SK-N-SH (cell line): ENCODE results near the gene OXA1L. TPM values are rescaled to one million over a fixed set of nuclear protein-coding genes. Genes with fewer than 3 reads are reported as not detected.

Source experiments
- CTCF ChIA-PET: fragments of 300-600, 350-600 bp; formaldehyde crosslinking; extraction: SDS; loops from one replicate; lab custom pipeline; 2021; lab: Yijun Ruan, JAX
- POLR2A ChIA-PET: fragments of 350-600 bp; sonication (Branson Sonifier 250); formaldehyde crosslinking; extraction: SDS; loops from one replicate; lab custom pipeline; 2020; ENCODE audit warnings: antibody characterized with exemption, inconsistent platforms; lab: Yijun Ruan, JAX
- DNase-seq: peaks from one replicate; pipeline ENCODE4 v3.0.0; 2012
- H2AFZ ChIP-seq: fragments of 200-600 bp; sonication (generic); 2 replicates; pipeline ENCODE4 v1.8.1; 2016; ENCODE audit warnings: antibody characterized with exemption, mild to moderate bottlenecking, low read depth
- H3F3A ChIP-seq: fragments of 200-600 bp; sonication (generic); replicated peaks from 2 replicates; pipeline ENCODE3; 2016; ENCODE audit warnings: antibody characterized with exemption, mild to moderate bottlenecking; ENCODE audit not compliant: insufficient read depth
- H3K27ac ChIP-seq, 2 experiments: fragments of 200-500 bp in 1 of 2; fragments of 200-600 bp in 1 of 2; sonication (Bioruptor generic) in 1 of 2; sonication (generic), shearing (Covaris generic) in 1 of 2; 2 replicates each; pipeline versions ENCODE4 v1.5.1 to v1.6.1; 2014 to 2016; ENCODE audit warnings: low read depth in 2 of 2, inconsistent platforms in 1 of 2, low read length in 1 of 2, mild to moderate bottlenecking in 1 of 2, mixed read lengths in 1 of 2
- H3K27me3 ChIP-seq: fragments of 200-600 bp; sonication (generic), shearing (Covaris generic); 2 replicates; pipeline ENCODE4 v1.6.1; 2016; ENCODE audit warnings: mixed run types; ENCODE audit not compliant: insufficient read depth
- H3K36me3 ChIP-seq, 2 experiments: fragments of 200-500 bp in 1 of 2; fragments of 200-600 bp in 1 of 2; sonication (Bioruptor generic) in 1 of 2; sonication (generic) in 1 of 2; replicated peaks in 1 of 2; 2 replicates each; pipeline versions ENCODE3 to v1.5.1; 2014 to 2016; ENCODE audit warnings: low read length in 1 of 2, mild to moderate bottlenecking in 1 of 2; ENCODE audit not compliant: insufficient read depth in 2 of 2, control insufficient read depth in 1 of 2
- H3K4me1 ChIP-seq, 2 experiments: fragments of 200-500 bp in 1 of 2; fragments of 200-600 bp in 1 of 2; sonication (Bioruptor generic) in 1 of 2; sonication (generic), shearing (Covaris generic) in 1 of 2; 2 replicates each; pipeline versions ENCODE4 v1.5.1 to v1.6.1; 2014 to 2016; ENCODE audit warnings: low read depth in 1 of 2, low read length in 1 of 2, mixed run types in 1 of 2; ENCODE audit not compliant: insufficient read depth in 2 of 2, control insufficient read depth in 1 of 2
- H3K4me2 ChIP-seq: fragments of 200-600 bp; sonication (generic), shearing (Covaris generic); 2 replicates; pipeline ENCODE4 v1.6.1; 2017; ENCODE audit warnings: mixed run types
- H3K4me3 ChIP-seq, 2 experiments: fragments of 200-500 bp in 1 of 2; fragments of 200-600 bp in 1 of 2; sonication (Bioruptor generic) in 1 of 2; sonication (generic), shearing (Covaris generic) in 1 of 2; 2 replicates each; pipeline versions ENCODE4 v1.5.1 to v1.8.1; 2014 to 2016; ENCODE audit warnings: low read depth in 2 of 2, inconsistent platforms in 1 of 2, low read length in 1 of 2, mild to moderate bottlenecking in 1 of 2, mixed read lengths in 1 of 2, moderate library complexity in 1 of 2
- H3K79me2 ChIP-seq: fragments of 200-600 bp; sonication (generic); 2 replicates; pipeline ENCODE4 v1.8.1; 2017; ENCODE audit warnings: mild to moderate bottlenecking; ENCODE audit not compliant: insufficient read depth
- H3K9ac ChIP-seq: fragments of 200-600 bp; sonication (generic); 2 replicates; pipeline ENCODE4 v1.6.1; 2017; ENCODE audit warnings: mixed run types
- H3K9me2 ChIP-seq: fragments of 200-600 bp; sonication (generic); 2 replicates; pipeline ENCODE4 v1.6.1; 2017; ENCODE audit warnings: mixed run types
- H3K9me3 ChIP-seq: fragments of 200-600 bp; sonication (generic); 2 replicates; pipeline ENCODE4 v1.6.1; 2017; ENCODE audit warnings: mixed run types, mild to moderate bottlenecking, moderate library complexity
- H4K20me1 ChIP-seq: fragments of 200-600 bp; sonication (generic); 2 replicates; pipeline ENCODE4 v1.6.1; 2017; ENCODE audit warnings: mild to moderate bottlenecking, mixed run types; ENCODE audit not compliant: insufficient read depth
- CHD2 ChIP-seq: fragments of 150-350 bp; IDR thresholded peaks from 2 replicates; pipeline ENCODE4 v1.6.1; 2018; ENCODE audit warnings: low read length; ENCODE audit not compliant: partially characterized antibody
- CTCF ChIP-seq: fragments of 200-600 bp; sonication (generic); IDR thresholded peaks from 2 replicates; pipeline ENCODE4 v1.6.1; 2017; ENCODE audit warnings: antibody characterized with exemption, mild to moderate bottlenecking, moderate library complexity
- FOXJ3 ChIP-seq: sonication (generic); formaldehyde crosslinking; IDR thresholded peaks from 2 replicates; pipeline ENCODE4 v1.5.1; 2020; ENCODE audit warnings: mild to moderate bottlenecking, missing genetic modification reagents
- IRF3 ChIP-seq: fragments of 150-350 bp; IDR thresholded peaks from 2 replicates; pipeline ENCODE4 v1.6.1; 2016; ENCODE audit warnings: mild to moderate bottlenecking, low read depth, low read length
- JUND ChIP-seq: IDR thresholded peaks from 2 replicates; pipeline ENCODE4 v1.4.0; 2012
- MEF2A ChIP-seq: IDR thresholded peaks from 2 replicates; pipeline ENCODE4 v1.4.0; 2012; ENCODE audit warnings: low read depth, borderline replicate concordance
- MXI1 ChIP-seq: IDR thresholded peaks from 2 replicates; pipeline ENCODE4 v1.6.1; 2012; ENCODE audit warnings: mild to moderate bottlenecking, low read depth, low read length, improper control_type of control experiment
- NFIC ChIP-seq: IDR thresholded peaks from 2 replicates; pipeline ENCODE4 v1.4.0; 2012; ENCODE audit warnings: borderline replicate concordance
- POLR2AphosphoS5 ChIP-seq: IDR thresholded peaks from 2 replicates; pipeline ENCODE4 v1.6.1; 2012; ENCODE audit warnings: low read depth, low read length
- SIN3A ChIP-seq: IDR thresholded peaks from 2 replicates; pipeline ENCODE4 v1.6.1; 2012; ENCODE audit warnings: low read depth, mild to moderate bottlenecking, low read length, moderate library complexity, borderline replicate concordance
- SMC3 ChIP-seq: IDR thresholded peaks from 2 replicates; pipeline ENCODE4 v1.6.1; 2012; ENCODE audit warnings: low read depth, low read length, improper control_type of control experiment
- TAF1 ChIP-seq: IDR thresholded peaks from 2 replicates; pipeline ENCODE4 v1.6.1; 2012; ENCODE audit warnings: low read depth, mild to moderate bottlenecking, low read length, moderate library complexity, borderline replicate concordance
- USF1 ChIP-seq: IDR thresholded peaks from 2 replicates; pipeline ENCODE4 v1.4.0; 2012; ENCODE audit warnings: low read depth, borderline replicate concordance
- USF2 ChIP-seq: fragments of 150-350 bp; IDR thresholded peaks from 2 replicates; pipeline ENCODE4 v1.6.1; 2017; ENCODE audit warnings: antibody characterized with exemption, low read length, low read depth, borderline replicate concordance
- YY1 ChIP-seq: IDR thresholded peaks from 2 replicates; pipeline ENCODE4 v1.4.0; 2012; ENCODE audit warnings: low read depth, mild to moderate bottlenecking
- ZBTB33 ChIP-seq: IDR thresholded peaks from 2 replicates; pipeline ENCODE4 v1.4.0; 2012; ENCODE audit warnings: low read depth, borderline replicate concordance
- WGBS: methylation state at CpG from one replicate; pipeline ENCODE4 v1.1.6; 2017; ENCODE audit warnings: low lambda C conversion rate; 5-methylcytosine and 5-hydroxymethylcytosine counted together
- polyA plus RNA-seq, 3 experiments: library from polyadenylated mRNA; depleted of rRNA; stranded (reverse); fragments of >200 nt; gene quantifications; 2 replicates each; pipeline ENCODE4 v1.2.3, GENCODE V29; 2012

The OXA1L gene
- polyA plus RNA-seq, 1 of the 3 experiments (the other 2 are of a cell fraction): 119 TPM

- H3K9me3 ChIP-seq: no peaks in the 10 kb centered on the region
- 38% methylated on average over 8 of the region's 8 CpGs for WGBS
- no peaks in the 10 kb centered on the region for H4K20me1 ChIP-seq
- no peak overlapping the region for H3K9ac ChIP-seq
- H3K27ac ChIP-seq: no peak overlapping the region
- no peak overlapping the region for H3K4me3 ChIP-seq
- no peak overlapping the region for H2AFZ ChIP-seq
- ChIA-PET CTCF (interaction anchor here (2.0 kb wide), 1 partner anchor 21 kb away, joined by 7 read pairs; no protein-coding TSS in a partner anchor), POLR2A (no interaction called here)
- no peaks in the 10 kb centered on the region for H3K9me2 ChIP-seq
- peaks cover 71% of the 10 kb centered on the region for H3K27me3 ChIP-seq
- H3K36me3 ChIP-seq: no peaks in the 10 kb centered on the region
- H3K4me1 ChIP-seq: no peaks in the 10 kb centered on the region
- no peak for TF ChIP-seq SIN3A
- no peak for TF ChIP-seq SMC3
- no peak for TF ChIP-seq IRF3
- TF ChIP-seq MXI1: no peak
- TF ChIP-seq USF1: no peak
- no peak for TF ChIP-seq FOXJ3
- TF ChIP-seq ZBTB33: no peak
- TF ChIP-seq POLR2AphosphoS5: no peak
- no peak for TF ChIP-seq YY1
- TF ChIP-seq NFIC: no peak
- no peak for TF ChIP-seq MEF2A
- TF ChIP-seq CTCF: no peak
- no peak for TF ChIP-seq TAF1
- no peak for TF ChIP-seq CHD2
- TF ChIP-seq USF2: no peak
- no peak for TF ChIP-seq JUND
- no peaks in the 10 kb centered on the region for H3K79me2 ChIP-seq
- no peak for DNase-seq
- H3F3A ChIP-seq: no peaks in the 10 kb centered on the region
- H3K4me2 ChIP-seq: no peak overlapping the region
Observed at GRCh38 chr14:22801716-22802115, 35.2 kb downstream of the OXA1L start.
